Measurements from ENCODE around the gene ZNF217. TPM values are rescaled to one million over a fixed set of nuclear protein-coding genes. Genes with fewer than 3 reads are reported as not detected.
"Not testable (repeated sequence)": the region's sequence is repeated elsewhere in the genome, so short reads cannot be mapped to it uniquely, and the experiment has no call there.

The ZNF217 gene
- 100 to 1,000 TPM; 133 to 144 TPM for total RNA-seq

- H3K9me3 Mint-ChIP-seq, H3K27me3 Mint-ChIP-seq: not testable (repeated sequence)
- Mint-ChIP-seq H3K4me3 (peak within 1 kb of the TSS; percentile 97), H3K4me1 (peaks cover 41% of the 10 kb centered on the region), H3K27ac (peak within 1 kb of the TSS; percentile 95), H3K36me3 (peaks cover 30% of the 10 kb centered on the region)
- DNase-seq (peak; percentile 84), ATAC-seq (ENCODE audit: low read depth) (peak; percentile 28)
- POLR2A ChIA-PET, result interaction anchor here (0.6 to 9.7 kb wide), 30 partner anchors 8 to 342 kb away, joined by 3 to 109 read pairs (median 6); no protein-coding TSS in a partner anchor
Measured at GRCh38 chr20:53593466-53594007, at the start of gene ZNF217. Gene ZNF217, minus strand, starts transcription at chr20:53593839. Its CDS starts 11,013 bp downstream, at chr20:53582826.

DNA sequence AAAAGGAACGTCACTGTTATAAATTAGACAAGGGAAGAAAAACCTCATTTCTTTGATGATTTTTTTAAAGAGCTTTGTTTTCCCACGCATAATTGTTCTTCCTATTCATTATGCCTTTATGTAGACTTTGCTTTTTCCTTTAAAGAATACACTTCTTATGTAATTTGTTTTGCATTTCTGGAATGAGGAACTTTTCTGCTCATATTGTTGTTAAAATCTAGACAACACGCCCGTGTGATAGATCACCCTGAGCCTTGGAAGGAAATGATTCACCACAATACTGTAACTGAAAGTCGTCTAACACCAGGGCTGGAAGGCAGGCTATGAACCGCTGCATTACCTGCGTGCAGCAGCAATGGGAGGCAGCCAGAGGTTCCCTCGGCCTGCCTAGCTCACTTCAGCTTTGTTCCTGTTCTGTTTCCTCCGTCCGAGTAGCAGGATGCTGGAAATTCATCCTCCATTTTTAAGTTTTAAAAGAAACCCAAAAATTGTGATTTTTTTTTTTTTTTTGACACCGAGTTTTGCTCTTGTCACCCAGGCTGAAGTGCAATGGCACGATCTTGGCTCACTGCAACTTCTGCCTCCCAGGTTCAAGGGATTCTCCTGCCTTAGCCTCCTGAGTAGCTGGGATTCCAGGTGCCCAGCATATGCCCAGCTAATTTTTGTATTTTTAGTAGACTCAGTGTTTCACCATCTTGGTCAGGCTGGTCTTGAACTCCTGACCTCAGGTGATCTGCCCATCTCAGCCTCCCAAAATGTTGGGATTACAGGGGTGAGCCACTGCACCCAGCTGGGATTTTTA, 49.6 kb upstream of the ZNF217 start:
- Mint-ChIP-seq H3K9me3 (no peaks in the 10 kb centered on the region), H3K4me3 (peak overlapping the region; percentile 75), H3K27ac (peak overlapping the region; percentile 96), H3K36me3 (peaks cover 2% of the 10 kb centered on the region), H3K4me1 (peaks cover 43% of the 10 kb centered on the region), H3K27me3 (no peaks in the 10 kb centered on the region)
- POLR2A ChIA-PET, result interaction anchor here (0.6 to 2.1 kb wide), 24 partner anchors 9 to 252 kb away, joined by 3 to 31 read pairs (median 4); partner anchors contain the start of gene ZNF217
- DNase-seq (peak; percentile 60), ATAC-seq (ENCODE audit: low read depth) (peak; percentile 96)

DNA sequence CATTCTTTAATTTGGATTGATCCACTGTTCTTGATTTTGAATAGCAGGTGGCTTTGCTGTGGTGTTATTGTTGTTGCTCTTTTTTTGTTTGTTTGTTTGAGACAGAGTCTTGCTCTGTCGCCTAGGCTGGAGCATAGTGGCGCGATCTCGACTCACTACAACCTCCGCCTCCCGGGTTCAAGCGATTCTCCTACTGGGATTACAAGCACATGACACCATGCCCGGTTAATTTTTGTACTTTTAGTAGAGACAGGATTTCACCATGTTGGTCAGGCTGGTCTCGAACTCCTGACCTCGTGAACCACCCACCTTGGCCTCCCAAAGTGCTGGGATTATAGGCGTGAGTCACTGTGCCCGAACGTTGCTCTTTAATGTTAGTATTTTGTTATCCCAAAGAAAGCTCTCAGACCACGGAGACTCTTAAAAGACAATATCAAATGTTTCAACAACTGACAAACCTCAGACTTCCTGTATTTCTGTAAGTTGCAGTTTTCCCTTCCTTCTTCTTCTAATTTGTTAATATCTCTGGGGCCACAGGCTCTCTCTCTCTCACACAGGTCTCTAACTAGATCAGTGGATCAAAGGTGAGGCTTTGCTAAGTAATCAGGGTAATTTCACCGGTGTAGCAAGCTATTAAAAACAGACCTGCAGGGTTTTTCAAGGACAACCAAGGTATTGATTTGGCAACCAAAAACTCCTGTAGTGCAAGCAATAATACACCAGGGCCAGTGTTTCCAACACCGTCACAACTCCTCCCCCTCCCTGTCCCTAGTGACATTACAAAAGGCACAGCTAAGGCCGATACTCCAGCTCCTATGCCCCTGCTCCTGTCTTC, 48.8 kb upstream of the ZNF217 start:
- Mint-ChIP-seq H3K27ac (peak overlapping the region; percentile 96), H3K27me3 (no peaks in the 10 kb centered on the region), H3K9me3 (no peaks in the 10 kb centered on the region), H3K4me1 (peaks cover 46% of the 10 kb centered on the region), H3K36me3 (peaks cover 2% of the 10 kb centered on the region), H3K4me3 (peak overlapping the region; percentile 75)
- POLR2A ChIA-PET, result interaction anchor here (0.6 to 2.1 kb wide), 20 partner anchors 10 to 252 kb away, joined by 3 to 31 read pairs (median 6); partner anchors contain the start of gene ZNF217
- DNase-seq (peak; percentile 50), ATAC-seq (ENCODE audit: low read depth) (peak; percentile 80)

DNA sequence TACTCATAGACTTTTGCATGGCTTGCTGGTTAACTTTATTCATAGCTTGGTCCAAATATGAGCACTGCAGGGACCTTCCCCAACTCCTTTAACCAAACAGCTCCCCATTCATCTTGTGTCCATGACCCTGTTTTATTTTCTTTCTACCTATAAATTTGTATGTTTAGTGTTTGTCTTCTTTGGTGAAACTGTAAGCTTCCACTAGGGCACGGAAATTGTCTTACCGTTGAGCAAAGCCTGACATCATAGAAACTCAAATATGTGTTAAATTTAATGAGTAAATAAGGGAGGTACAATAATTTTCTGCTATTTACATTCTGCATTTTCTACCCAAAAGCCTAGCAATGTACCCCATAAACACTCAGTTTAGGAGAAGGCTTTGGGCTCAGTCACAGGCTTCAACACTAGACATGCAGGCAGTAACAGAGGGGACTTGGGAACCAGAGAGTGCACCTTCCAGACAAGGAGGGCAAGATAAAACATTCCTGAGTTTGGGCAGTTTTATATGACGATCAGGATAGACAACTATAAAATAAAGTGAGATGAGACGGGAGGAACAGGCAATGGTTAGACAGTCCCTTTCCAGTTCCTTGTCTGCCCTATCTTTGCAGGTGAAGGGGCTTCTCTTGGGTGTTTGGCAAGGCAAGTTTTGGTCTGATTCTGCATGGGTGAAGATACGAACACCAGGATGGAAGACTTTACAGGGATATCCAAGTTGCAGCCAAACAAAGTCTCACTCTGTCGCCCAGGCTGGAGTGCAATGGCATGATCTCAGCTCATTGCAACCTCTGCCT, 46.2 kb upstream of the ZNF217 start:
- POLR2A ChIA-PET, result interaction anchor here (1.0 to 1.2 kb wide), 2 partner anchors 12 to 45 kb away, joined by 3 to 5 read pairs; no protein-coding TSS in a partner anchor
- ATAC-seq (ENCODE audit: low read depth) (no peak), DNase-seq (no peak)
- Mint-ChIP-seq H3K27me3 (no peaks in the 10 kb centered on the region), H3K36me3 (peaks cover 3% of the 10 kb centered on the region), H3K9me3 (no peaks in the 10 kb centered on the region), H3K4me1 (peaks cover 52% of the 10 kb centered on the region), H3K4me3 (no peak overlapping the region), H3K27ac (peak overlapping the region; percentile 57)

DNA sequence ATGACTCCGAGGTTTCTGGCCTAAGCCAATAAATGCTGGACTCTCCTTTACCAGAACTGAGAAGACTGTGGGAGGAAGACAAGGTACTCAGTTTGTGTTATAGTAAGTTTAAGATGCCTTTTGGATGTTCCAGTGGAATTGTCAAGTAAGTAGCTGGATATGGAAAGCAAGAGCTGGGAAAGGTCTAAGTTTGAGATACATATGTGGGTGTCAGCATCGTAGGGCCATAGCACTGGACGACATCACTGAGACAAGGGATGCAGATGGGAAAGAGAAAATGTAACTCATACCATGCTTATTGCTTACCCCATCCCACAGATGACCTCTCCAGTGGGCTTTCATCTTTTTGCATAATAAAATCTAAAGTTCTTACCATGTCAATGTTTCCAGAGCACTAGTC, 45.5 kb upstream of the ZNF217 start:
- ATAC-seq (ENCODE audit: low read depth) (no peak), DNase-seq (no peak)
- H3K9me3 Mint-ChIP-seq, result no peaks in the 10 kb centered on the region
- POLR2A ChIA-PET, result interaction anchor here (1.0 to 1.2 kb wide), 2 partner anchors 11 to 44 kb away, joined by 3 to 5 read pairs; no protein-coding TSS in a partner anchor
- H3K27me3 Mint-ChIP-seq, result no peaks in the 10 kb centered on the region
- peaks cover 51% of the 10 kb centered on the region for H3K4me1 Mint-ChIP-seq
- H3K36me3 Mint-ChIP-seq, result peaks cover 2% of the 10 kb centered on the region
- H3K27ac Mint-ChIP-seq, result peak overlapping the region; percentile 37
- H3K4me3 Mint-ChIP-seq, result no peak overlapping the region

- H3K36me3 Mint-ChIP-seq; ATAC-seq (ENCODE audit: low read depth); H3K27ac Mint-ChIP-seq; H3K27me3 Mint-ChIP-seq; H3K4me3 Mint-ChIP-seq; DNase-seq; H3K9me3 Mint-ChIP-seq: not testable (repeated sequence)
- POLR2A ChIA-PET, result interaction anchor here (0.6 to 1.0 kb wide), 2 partner anchors 15 to 22 kb away, joined by 5 read pairs; no protein-coding TSS in a partner anchor
- H3K4me1 Mint-ChIP-seq, result peaks cover 37% of the 10 kb centered on the region
Measured at GRCh38 chr20:53637310-53637709, 43.7 kb upstream of the ZNF217 start.

DNA sequence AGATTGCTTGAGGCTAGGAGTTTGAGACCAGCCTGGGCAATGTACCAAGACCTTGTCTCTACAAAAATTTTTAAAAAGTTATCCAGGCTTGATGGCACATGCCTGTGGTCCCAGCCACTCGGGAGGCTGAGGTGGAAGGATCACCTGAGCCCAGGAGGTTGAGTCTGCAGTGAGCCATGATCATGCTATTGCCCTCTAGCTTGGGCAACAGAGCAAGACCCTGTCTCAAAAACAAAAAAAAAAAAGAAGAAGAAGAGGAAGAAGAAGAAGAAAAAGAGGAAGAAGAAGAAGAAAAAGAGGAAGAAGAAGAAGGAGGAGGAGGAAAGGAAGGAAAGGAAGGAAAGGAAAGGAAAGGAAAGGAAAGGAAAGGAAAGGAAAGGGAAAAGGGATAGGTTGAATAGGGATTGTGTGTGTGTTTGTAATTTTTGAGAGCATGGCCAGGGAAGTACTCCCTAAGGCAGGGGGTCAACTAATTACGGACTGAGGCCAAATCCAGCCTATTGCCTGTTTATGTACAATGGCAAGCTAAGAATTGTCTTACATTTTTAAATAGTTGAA, 43.0 kb upstream of the ZNF217 start:
- Mint-ChIP-seq H3K9me3 (peaks cover 1% of the 10 kb centered on the region), H3K27ac (peak overlapping the region; percentile 56), H3K4me1 (peaks cover 34% of the 10 kb centered on the region), H3K27me3 (no peaks in the 10 kb centered on the region), H3K36me3 (peaks cover 4% of the 10 kb centered on the region), H3K4me3 (no peak overlapping the region)
- no peak for DNase-seq
- no peak for ATAC-seq (ENCODE audit: low read depth)
- POLR2A ChIA-PET, result interaction anchor here (0.5 to 1.2 kb wide), 3 partner anchors 13 to 128 kb away, joined by 4 to 6 read pairs (median 5); no protein-coding TSS in a partner anchor

DNA sequence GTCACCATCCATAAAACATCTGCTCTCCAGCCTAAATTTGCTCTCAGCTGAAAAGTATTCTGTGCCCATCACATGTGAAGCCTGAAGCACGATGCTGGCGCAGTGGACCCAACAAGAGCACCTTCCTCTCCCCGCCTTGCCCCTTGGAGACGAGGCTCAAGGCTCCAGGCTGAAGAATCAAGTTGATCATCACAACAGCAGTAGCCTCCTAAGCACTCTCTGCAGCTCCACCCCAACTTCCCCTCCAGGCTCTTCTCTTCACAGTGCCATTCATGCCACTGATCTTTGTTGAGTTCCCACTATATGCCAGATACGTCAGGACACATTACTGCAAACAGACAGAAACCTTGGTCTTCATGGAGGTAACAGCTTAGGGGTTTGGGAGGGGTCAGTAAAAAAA, 41.6 kb upstream of the ZNF217 start:
- ATAC-seq (ENCODE audit: low read depth) (no peak), DNase-seq (no peak)
- Mint-ChIP-seq H3K27me3 (no peaks in the 10 kb centered on the region), H3K4me1 (peaks cover 29% of the 10 kb centered on the region), H3K4me3 (no peak overlapping the region), H3K27ac (peak overlapping the region; percentile 58), H3K9me3 (peaks cover 1% of the 10 kb centered on the region), H3K36me3 (peaks cover 4% of the 10 kb centered on the region)
- POLR2A ChIA-PET, result interaction anchor here (0.5 to 1.3 kb wide), 4 partner anchors 11 to 133 kb away, joined by 3 to 6 read pairs (median 4); no protein-coding TSS in a partner anchor

- H3K4me3 Mint-ChIP-seq, result no peak overlapping the region
- peaks cover 32% of the 10 kb centered on the region for H3K4me1 Mint-ChIP-seq
- ATAC-seq (ENCODE audit: low read depth) (no peak), DNase-seq (no peak)
- POLR2A ChIA-PET, result interaction anchor here (0.7 to 1.1 kb wide), 2 partner anchors 10 to 37 kb away, joined by 3 read pairs; no protein-coding TSS in a partner anchor
- peaks cover 4% of the 10 kb centered on the region for H3K36me3 Mint-ChIP-seq
- H3K9me3 Mint-ChIP-seq, result peaks cover 1% of the 10 kb centered on the region
- H3K27me3 Mint-ChIP-seq, result no peaks in the 10 kb centered on the region
- peak overlapping the region; percentile 28 for H3K27ac Mint-ChIP-seq
Measured at GRCh38 chr20:53631909-53632662, 38.4 kb upstream of the ZNF217 start.

- peaks cover 2% of the 10 kb centered on the region for H3K36me3 Mint-ChIP-seq
- H3K27ac Mint-ChIP-seq, result no peak overlapping the region
- H3K9me3 Mint-ChIP-seq, result peaks cover 1% of the 10 kb centered on the region
- no peaks in the 10 kb centered on the region for H3K27me3 Mint-ChIP-seq
- peaks cover 18% of the 10 kb centered on the region for H3K4me1 Mint-ChIP-seq
- ATAC-seq (ENCODE audit: low read depth) (no peak), DNase-seq (no peak)
- no peak overlapping the region for H3K4me3 Mint-ChIP-seq
- POLR2A ChIA-PET, result no interaction called here
Measured at GRCh38 chr20:53629436-53629835, 35.8 kb upstream of the ZNF217 start.

DNA sequence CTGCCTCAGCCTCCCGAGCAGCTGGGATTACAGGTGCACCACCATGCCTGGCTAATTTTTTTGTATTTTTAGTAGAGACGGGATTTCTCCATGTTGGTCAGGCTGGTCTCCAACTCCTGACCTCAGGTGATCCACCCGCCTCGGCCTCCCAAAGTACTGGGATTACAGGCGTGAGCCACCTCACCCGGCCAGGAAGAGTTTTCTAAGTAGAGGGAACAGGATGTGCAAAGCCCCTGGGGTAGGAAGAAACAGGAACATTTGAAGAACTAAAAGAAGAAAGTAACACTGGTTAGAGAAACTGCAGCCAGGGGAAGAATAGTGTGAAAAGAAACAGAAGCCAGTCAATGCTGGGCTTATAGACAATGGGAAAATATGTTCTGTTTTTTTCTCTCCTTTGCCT, 35.1 kb upstream of the ZNF217 start:
- H3K27me3 Mint-ChIP-seq; H3K9me3 Mint-ChIP-seq; H3K4me3 Mint-ChIP-seq; DNase-seq; H3K36me3 Mint-ChIP-seq; ATAC-seq (ENCODE audit: low read depth): not testable (repeated sequence)
- POLR2A ChIA-PET, result interaction anchor here (0.6 to 1.7 kb wide), 2 partner anchors 11 kb away, joined by 3 to 5 read pairs; no protein-coding TSS in a partner anchor
- H3K27ac Mint-ChIP-seq, result peak overlapping the region; percentile 52
- peaks cover 23% of the 10 kb centered on the region for H3K4me1 Mint-ChIP-seq

Measured in activated naive CD8-positive, alpha-beta T cell treated with anti-CD3 and anti-CD28 coated beads, Interleukin-2, amount 10 ng/mL, durations not matched to agents 7 days and 5 days (primary cell).